ENCODE measurements around the gene SLC24A1. TPM values are rescaled to one million over a fixed set of nuclear protein-coding genes. Genes with fewer than 3 reads are reported as not detected.

SLC24A1 gene
- total RNA-seq, 3 donors from 2014 or later (not counting 1 experiment from before 2014, with no cell fraction given) = 6.9 to 12.5 (median 7.8) TPM

DNA sequence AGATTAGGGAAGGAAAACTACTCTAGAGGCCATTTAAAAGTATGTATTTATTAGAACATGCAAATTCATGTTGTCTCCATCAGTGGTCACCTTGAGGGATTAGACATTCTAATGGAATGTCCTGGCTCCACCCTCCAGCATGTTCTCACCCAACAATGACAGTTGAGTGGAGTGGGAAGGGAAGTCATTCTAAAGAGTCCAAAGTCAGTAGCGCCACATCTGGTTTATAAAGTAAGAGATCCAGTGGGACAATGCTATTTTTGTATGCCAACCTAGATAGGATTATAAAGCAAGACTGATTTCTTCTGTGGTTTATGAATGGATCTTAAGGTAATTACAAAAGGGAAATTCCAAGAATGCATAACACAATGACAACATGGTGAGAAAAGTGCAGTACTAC, 33.3 kb downstream of the SLC24A1 start:
- Mint-ChIP-seq H3K4me1 (peaks cover 0 to 5% of the 10 kb centered on the region in 2 donors), H3K9me3 (no peaks in the 10 kb centered on the region), H3K27ac (no peak overlapping the region), H3K27me3 (ENCODE audit: low read depth in 2 of 2) (no peaks in the 10 kb centered on the region), H3K36me3 (peaks cover 1% of the 10 kb centered on the region), H3K4me3 (no peak overlapping the region)
- no peak for ATAC-seq
- 100% methylated on average over 1 of the region's 1 CpG for WGBS (ENCODE audit: insufficient coverage)
- Histone ChIP-seq H3K4me1 (ENCODE audit: control insufficient read depth, insufficient read depth, low read length) (no peaks in the 10 kb centered on the region), H3K4me3 (ENCODE audit: low read length) (no peak overlapping the region), H3K27ac (ENCODE audit: low read length) (no peak overlapping the region), H3K36me3 (ENCODE audit: control insufficient read depth, insufficient read depth, low read length) (peaks cover 55% of the 10 kb centered on the region), H3K27me3 (ENCODE audit: control insufficient read depth, insufficient read depth, low read length) (no peaks in the 10 kb centered on the region), H3K9me3 (ENCODE audit: control insufficient read depth, insufficient read depth, low read length) (no peaks in the 10 kb centered on the region)
- no peak for DNase-seq
- TF ChIP-seq, protein P1, sequence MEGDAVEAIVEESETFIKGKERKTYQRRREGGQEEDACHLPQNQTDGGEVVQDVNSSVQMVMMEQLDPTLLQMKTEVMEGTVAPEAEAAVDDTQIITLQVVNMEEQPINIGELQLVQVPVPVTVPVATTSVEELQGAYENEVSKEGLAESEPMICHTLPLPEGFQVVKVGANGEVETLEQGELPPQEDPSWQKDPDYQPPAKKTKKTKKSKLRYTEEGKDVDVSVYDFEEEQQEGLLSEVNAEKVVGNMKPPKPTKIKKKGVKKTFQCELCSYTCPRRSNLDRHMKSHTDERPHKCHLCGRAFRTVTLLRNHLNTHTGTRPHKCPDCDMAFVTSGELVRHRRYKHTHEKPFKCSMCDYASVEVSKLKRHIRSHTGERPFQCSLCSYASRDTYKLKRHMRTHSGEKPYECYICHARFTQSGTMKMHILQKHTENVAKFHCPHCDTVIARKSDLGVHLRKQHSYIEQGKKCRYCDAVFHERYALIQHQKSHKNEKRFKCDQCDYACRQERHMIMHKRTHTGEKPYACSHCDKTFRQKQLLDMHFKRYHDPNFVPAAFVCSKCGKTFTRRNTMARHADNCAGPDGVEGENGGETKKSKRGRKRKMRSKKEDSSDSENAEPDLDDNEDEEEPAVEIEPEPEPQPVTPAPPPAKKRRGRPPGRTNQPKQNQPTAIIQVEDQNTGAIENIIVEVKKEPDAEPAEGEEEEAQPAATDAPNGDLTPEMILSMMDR (IDR thresholded peaks at IDR 0.05) = no peak
- intact Hi-C loops (cut with micrococcal nuclease) = no loop called here

DNA sequence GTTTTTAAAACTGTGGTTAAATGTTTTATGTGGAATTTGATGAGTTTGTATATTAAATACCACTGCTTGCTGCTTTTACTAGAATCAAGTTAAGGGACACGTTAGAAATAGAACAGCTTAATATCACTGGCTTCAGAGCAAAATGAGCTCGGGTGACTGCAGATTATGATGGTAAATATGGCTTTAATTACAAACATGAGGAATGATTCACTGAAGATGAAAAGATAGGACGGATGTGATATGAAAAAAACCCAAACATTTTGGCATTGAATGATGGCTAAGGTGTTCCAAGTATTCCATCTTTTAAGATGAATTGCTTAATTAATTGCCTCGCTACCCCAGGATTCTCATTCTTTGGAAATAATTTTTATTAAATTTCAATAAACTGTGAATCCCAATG, 33.7 kb downstream of the SLC24A1 start:
- peaks cover 6% of the 10 kb centered on the region for H3K36me3 Mint-ChIP-seq
- 91% methylated on average over 3 of the region's 4 CpGs for WGBS (ENCODE audit: insufficient coverage)
- intact Hi-C loops (cut with micrococcal nuclease) = no loop called here
- no peaks in the 10 kb centered on the region for H3K27me3 ChIP-seq (ENCODE audit: control insufficient read depth, insufficient read depth, low read length)
- H3K9me3 Mint-ChIP-seq = no peaks in the 10 kb centered on the region
- DNase-seq (no peak), ATAC-seq (no peak)
- peaks cover 59% of the 10 kb centered on the region for H3K36me3 ChIP-seq (ENCODE audit: control insufficient read depth, insufficient read depth, low read length)
- no peaks in the 10 kb centered on the region for H3K27me3 Mint-ChIP-seq (ENCODE audit: low read depth in 2 of 2)
- no peak overlapping the region for H3K27ac Mint-ChIP-seq
- H3K4me3 Mint-ChIP-seq = no peak overlapping the region
- TF ChIP-seq, protein P1 (IDR thresholded peaks at IDR 0.05) = no peak
- no peak overlapping the region for H3K4me3 ChIP-seq (ENCODE audit: low read length)
- H3K27ac ChIP-seq (ENCODE audit: low read length) = no peak overlapping the region
- H3K9me3 ChIP-seq (ENCODE audit: control insufficient read depth, insufficient read depth, low read length) = no peaks in the 10 kb centered on the region
- peaks cover 0 to 1% of the 10 kb centered on the region in 2 donors for H3K4me1 Mint-ChIP-seq
- H3K4me1 ChIP-seq (ENCODE audit: control insufficient read depth, insufficient read depth, low read length) = no peaks in the 10 kb centered on the region

DNA sequence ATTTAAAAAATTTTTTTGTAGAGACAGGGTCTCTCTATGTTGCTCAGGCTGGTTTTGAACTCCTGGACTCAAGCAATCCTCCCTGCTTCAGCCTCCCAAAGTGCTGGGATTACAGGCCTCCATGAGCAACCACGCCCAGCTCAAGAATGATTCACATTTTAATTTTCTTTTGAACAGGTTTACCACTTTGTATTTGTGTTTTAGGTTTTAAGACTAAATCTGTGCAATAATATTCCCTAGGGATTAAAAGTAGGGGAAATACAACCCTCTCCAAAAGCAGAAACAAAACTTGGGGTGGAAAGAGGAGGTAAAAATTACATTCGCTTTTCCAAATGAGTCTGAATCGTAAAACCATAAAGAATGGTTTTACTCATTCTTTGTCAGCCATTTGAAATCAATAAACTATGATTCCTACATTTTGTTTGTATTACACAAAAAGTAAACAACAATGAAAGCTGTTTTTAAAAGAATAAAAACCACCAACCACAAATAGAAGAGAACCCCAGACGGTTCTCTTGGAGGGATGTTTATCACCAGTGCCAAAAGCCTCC, 37.8 kb downstream of the SLC24A1 start:
- peaks cover 77% of the 10 kb centered on the region for H3K36me3 ChIP-seq (ENCODE audit: control insufficient read depth, insufficient read depth, low read length)
- H3K27me3 ChIP-seq (ENCODE audit: control insufficient read depth, insufficient read depth, low read length) = no peaks in the 10 kb centered on the region
- peak overlapping the region in 1 of 2 donors; percentile 67 for H3K27ac Mint-ChIP-seq
- H3K27me3 Mint-ChIP-seq (ENCODE audit: low read depth in 2 of 2) = no peaks in the 10 kb centered on the region
- TF ChIP-seq, protein P1 (IDR thresholded peaks at IDR 0.05) = no peak
- ATAC-seq = no peak
- no peaks in the 10 kb centered on the region for H3K4me1 ChIP-seq (ENCODE audit: control insufficient read depth, insufficient read depth, low read length)
- H3K36me3 Mint-ChIP-seq = peaks cover 9% of the 10 kb centered on the region
- H3K9me3 Mint-ChIP-seq = no peaks in the 10 kb centered on the region
- DNase-seq = no peak
- no peaks in the 10 kb centered on the region for H3K9me3 ChIP-seq (ENCODE audit: control insufficient read depth, insufficient read depth, low read length)
- no peaks in the 10 kb centered on the region for H3K4me1 Mint-ChIP-seq
- intact Hi-C loops (cut with micrococcal nuclease) = no loop called here
- no peak overlapping the region for H3K4me3 ChIP-seq (ENCODE audit: low read length)
- 69% methylated on average over 2 of the region's 4 CpGs for WGBS (ENCODE audit: insufficient coverage)
- H3K27ac ChIP-seq (ENCODE audit: low read length) = no peak overlapping the region
- H3K4me3 Mint-ChIP-seq = no peak overlapping the region

DNA sequence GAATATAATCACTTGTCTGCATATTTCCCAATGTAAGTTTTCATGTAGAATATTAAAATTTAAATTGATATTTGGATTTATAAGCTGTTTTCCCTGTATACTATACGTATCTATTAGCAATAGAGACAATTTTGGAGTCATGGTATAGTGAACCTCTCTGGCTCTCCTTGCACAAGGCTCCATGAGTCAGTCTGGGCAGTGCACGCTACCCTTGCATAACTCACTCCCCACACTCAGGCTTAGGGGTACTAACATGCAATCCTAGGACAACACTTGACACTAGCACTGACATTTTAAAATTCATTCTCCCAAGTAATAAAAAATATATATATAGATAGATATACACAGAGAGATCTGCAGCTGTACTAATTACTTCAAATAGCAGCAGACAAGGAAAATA, 39.2 kb downstream of the SLC24A1 start:
- Histone ChIP-seq H3K27ac (ENCODE audit: low read length) (no peak overlapping the region), H3K36me3 (ENCODE audit: control insufficient read depth, insufficient read depth, low read length) (peaks cover 76% of the 10 kb centered on the region), H3K4me1 (ENCODE audit: control insufficient read depth, insufficient read depth, low read length) (no peaks in the 10 kb centered on the region), H3K9me3 (ENCODE audit: control insufficient read depth, insufficient read depth, low read length) (no peaks in the 10 kb centered on the region), H3K27me3 (ENCODE audit: control insufficient read depth, insufficient read depth, low read length) (no peaks in the 10 kb centered on the region), H3K4me3 (ENCODE audit: low read length) (no peak overlapping the region)
- H3K9me3 Mint-ChIP-seq = no peaks in the 10 kb centered on the region
- no peaks in the 10 kb centered on the region for H3K4me1 Mint-ChIP-seq
- H3K27ac Mint-ChIP-seq = no peak overlapping the region
- H3K36me3 Mint-ChIP-seq = peaks cover 22% of the 10 kb centered on the region
- no peaks in the 10 kb centered on the region for H3K27me3 Mint-ChIP-seq (ENCODE audit: low read depth in 2 of 2)
- intact Hi-C loops (cut with micrococcal nuclease) = no loop called here
- TF ChIP-seq, protein P1 (IDR thresholded peaks at IDR 0.05) = no peak
- DNase-seq (no peak), ATAC-seq (no peak)
- no peak overlapping the region for H3K4me3 Mint-ChIP-seq
- WGBS (ENCODE audit: insufficient coverage) = 100% methylated on average over 1 of the region's 2 CpGs

All from natural killer cell (primary cell).